Stimulated activated CD4-positive, alpha-beta T cell treated with anti-CD3 and anti-CD28 coated beads, Interleukin-1b, Interleukin-23, amount 100 ng/mL, for 24 hours (primary cell): ENCODE measurements around the gene PTGFRN.

Source experiments
- DNase-seq, 4 experiments: peaks; one replicate each; pipeline ENCODE4 v3.0.0-alpha.2; 2020; ENCODE audit warnings: low read depth in 4 of 4, low spot score in 1 of 4

The PTGFRN gene

GRCh38 chr1:116887212-116887611, 22.5 kb upstream of the PTGFRN start:
- no peak for DNase-seq

GRCh38 chr1:116889380-116889779, 20.3 kb upstream of the PTGFRN start:
- DNase-seq: no peak

DNA sequence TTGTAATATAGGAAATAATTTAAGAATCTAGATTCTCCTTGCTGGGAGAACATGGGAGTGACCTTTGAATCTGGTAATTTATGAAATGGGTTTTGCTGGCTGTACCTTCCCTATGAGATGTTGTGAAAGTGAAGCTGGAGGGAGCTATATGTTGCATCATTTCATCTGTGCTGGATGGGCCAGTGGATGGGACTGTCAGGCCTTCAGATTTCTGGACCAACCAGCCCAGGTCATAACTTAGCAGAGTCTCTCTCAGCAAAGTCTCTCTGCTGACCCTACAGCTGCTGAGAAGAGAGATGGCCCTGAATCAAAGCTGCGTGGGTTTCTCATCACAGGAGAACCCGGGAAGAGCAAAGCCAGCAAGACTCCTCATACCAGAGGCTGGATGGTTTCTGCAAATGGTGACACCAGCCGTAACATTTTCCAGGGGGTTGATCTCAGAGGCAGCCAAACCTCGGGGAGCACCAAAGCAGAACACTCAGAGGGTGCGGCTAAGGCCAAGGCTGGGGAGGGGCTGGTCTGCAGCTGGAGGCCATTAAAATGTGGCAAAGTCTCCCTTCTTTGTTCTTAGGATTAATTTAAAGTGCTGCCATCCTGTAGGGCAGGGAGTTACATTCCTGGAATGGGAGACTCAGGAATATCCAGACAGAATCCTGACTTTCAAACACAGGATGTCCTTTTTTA, 18.2 kb upstream of the PTGFRN start:
- DNase-seq: no peak

DNA sequence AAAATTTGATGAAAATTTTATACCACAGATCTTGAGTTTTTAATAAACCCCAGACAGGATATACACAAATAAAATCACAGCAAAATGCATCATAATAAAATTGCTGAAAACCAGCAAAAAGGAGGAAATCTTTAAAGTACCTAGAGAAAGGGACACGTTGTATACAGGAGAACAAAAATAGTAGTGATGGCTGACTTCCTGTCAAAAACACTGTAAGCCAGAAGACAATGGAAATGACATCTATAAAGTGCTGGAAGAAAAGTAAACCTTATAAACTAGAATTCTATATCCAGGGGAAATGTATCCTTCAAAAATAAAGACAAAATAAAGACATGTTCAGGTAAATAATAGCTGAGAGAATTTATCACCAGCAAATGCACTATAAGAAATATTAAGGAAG, 14.6 kb upstream of the PTGFRN start:
- DNase-seq: no peak

- DNase-seq: no peak
Observed at GRCh38 chr1:116899529-116899928, 10.2 kb upstream of the PTGFRN start.

- no peak for DNase-seq
Observed at GRCh38 chr1:116900471-116901365, 9.0 kb upstream of the PTGFRN start.

- DNase-seq: no peak
Observed at GRCh38 chr1:116902027-116902426, 7.7 kb upstream of the PTGFRN start.

DNA sequence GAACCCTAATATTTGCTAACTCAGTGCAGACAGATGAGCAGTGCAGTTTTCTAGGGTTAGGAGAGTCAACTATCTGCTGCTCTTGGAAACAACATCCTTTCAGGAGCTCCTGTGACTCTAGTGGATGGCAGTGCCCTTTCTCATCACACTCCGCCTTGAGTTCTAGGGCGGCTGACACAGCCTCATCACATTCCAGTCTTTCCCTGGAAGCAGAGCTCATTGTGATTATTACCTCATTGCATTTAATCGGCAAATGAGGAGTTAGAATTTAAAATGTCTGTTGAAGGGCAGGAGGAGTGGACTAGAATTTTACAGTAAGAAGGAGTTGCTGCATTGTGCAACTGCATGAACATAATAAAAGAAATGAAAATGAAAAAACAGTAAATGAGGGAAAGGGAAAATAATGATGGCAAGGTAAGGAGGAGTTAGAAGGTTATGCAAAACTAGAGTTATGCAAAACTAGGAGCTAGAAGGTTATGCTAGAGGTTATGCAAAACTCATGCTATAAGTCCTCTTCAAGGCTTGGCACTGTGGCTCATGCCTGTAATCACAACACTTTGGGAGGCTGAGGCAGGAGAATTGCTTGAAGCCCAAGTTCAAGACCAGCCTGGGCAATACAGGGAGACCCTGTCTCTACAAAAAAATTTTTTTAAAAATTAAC, 6.9 kb upstream of the PTGFRN start:
- no peak for DNase-seq

- no peak for DNase-seq
Observed at GRCh38 chr1:116904791-116905320, 4.9 kb upstream of the PTGFRN start.

GRCh38 chr1:116906812-116907211, 2.9 kb upstream of the PTGFRN start:
- no peak for DNase-seq

- no peak for DNase-seq
Observed at GRCh38 chr1:116907351-116907750, 2.4 kb upstream of the PTGFRN start.

GRCh38 chr1:116908266-116908665, 1.4 kb upstream of the PTGFRN start:
- DNase-seq: no peak

- no peak for DNase-seq
Observed at GRCh38 chr1:116908820-116909511, 750 bp upstream of the PTGFRN start.

DNA sequence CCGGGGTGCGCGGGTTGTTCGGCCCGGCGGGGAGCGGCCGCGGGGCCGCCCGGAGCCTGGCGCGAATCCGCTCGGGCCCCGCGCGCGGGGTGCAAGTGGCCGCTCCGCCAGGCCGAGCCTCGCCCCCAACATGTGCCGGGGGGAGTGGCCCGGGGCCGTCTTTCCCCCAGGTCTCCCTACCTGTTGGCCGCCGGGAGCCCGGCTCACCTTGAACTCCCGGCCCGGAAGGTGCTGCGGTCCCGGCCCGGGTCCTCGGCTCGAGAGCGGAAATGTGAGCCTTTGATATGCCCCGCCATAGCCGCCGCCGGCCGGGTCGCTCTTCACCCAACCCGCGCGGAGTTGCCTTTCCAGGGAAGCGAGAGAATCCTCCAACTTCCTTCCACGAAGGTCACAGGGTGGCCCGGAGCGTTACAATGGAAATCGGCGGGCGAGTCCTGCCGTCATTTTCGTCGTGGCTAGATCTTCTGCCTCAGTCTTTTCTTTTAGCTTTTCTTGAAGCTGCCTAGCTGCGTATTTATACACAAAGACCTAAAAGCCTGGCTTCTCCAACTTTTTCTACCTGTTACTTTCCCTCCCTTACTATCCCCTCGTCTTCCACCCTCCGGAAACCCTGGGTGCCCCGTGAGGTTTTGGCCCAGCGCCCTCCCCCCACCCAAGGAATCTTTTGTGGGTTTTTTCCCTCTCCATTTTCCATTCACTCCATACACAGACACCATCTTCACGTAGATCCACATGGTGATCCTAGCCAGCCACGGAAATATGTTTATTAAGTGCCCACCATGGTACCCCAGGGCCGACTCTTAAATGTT, 867 bp downstream of the PTGFRN start:
- DNase-seq: peak in 3 of 4 experiments; percentile 16 to 30 (median 18)

DNA sequence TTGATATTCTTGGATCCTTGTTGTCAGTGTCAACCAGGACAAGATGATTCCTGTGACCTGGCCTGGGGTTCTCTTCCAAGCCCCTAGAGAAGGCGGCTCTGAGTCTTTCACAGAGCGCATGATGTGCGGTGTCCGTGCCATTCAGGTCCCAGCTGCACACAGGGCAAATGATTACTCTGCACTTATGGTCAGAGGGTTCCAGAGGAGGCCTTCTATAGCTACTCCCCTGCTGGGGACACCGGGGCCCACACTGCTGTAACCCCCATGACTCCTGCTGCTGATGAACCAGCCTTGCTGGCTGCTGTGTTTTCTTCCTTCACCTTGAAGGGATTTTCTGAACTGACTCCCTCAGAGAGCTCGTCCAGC, 1.5 kb downstream of the PTGFRN start:
- DNase-seq: no peak

DNA sequence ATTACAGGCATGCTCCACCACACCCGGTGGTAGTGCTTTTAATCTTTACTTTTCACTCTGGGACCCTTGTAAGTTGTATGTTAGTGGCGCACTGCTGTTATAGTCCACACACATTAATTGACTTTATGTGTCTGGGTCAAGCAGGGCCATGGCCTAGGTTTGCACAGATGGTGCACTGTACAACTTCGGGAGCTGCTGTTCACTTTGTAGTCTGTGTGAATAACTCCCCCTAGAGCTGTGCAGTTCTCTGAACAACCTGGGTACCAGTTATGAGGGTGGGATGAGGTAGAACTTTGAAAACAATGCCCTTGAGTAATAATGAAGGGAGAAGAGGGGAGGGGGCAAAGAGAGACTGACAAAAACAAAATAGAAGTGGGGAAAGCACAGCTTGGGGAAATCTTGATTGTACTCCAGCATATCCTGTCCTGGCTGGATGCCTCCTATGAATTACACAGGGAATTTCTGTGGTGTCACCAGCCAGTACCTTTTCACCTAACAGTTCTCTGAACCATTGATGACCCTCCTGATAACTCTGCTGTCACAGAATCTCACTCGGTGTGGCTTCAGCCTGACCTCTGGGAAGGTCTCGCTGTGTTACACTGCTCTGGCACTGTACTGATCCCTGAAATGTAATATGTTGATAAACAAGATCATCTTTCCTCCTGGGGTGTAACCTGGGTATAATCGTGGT, 2.2 kb downstream of the PTGFRN start:
- no peak for DNase-seq

GRCh38 chr1:116912846-116913245, 3.1 kb downstream of the PTGFRN start:
- DNase-seq: no peak

DNA sequence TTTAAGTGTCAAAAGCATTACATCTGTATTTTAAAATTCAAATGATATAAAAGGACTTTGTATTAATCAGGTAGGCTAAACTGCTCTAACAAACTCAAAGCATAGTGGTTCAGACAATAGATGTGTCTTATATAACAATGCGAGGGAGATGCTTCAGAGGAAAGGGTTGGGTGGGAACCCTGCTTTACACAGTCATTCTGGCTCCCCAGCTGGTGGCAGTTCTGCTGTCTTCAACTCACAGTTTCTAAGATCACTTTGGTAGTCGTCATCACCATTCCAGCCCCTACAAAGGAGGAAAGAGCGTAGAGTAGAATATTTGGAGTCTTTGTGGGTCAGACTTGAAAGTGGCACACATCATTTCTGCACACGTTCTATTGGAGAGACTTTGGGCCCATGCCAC, 4.2 kb downstream of the PTGFRN start:
- no peak for DNase-seq

DNA sequence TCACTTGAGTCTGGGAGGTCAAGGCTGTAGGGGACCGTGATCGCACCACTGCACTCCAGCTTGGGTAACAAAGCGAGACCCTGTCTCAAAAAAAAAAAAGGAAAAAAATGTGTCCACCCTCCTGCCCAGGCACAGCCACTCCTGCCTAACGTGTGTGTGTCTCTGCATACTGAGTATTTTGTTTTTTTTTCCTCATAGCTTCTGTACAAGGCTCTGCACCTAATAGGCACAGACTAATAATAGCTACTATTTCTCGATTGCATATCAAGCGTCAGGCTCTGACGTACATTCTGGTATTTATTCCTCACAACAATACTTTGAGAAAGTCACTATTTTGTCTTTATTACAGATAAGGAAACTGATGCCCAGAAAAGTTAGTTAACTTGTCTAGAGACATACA, 5.0 kb downstream of the PTGFRN start:
- DNase-seq: no peak
